ENCODE measurements around the gene SLCO2A1.

GRCh38 chr3:133883641-133884040, 146.1 kb downstream of the SLCO2A1 start:
- TF ChIP-seq CTCF (IDR thresholded peaks at IDR 0.05) (no peak), ZFX (IDR thresholded peaks at IDR 0.05; ENCODE audit: borderline replicate concordance) (no peak)

Measured in 22Rv1 (cell line).